GM21515 (cell line): ENCODE results near the gene ATXN1.
"Not testable (repeated sequence)": the region's sequence is repeated elsewhere in the genome, so short reads cannot be mapped to it uniquely, and the experiment has no call there.

Experiments used
- ATAC-seq: cut with Tn5 transposase; IDR thresholded peaks from one replicate; pipeline ENCODE4 v1.9.1; 2021; ENCODE audit not compliant: unreplicated experiment

The ATXN1 gene

DNA sequence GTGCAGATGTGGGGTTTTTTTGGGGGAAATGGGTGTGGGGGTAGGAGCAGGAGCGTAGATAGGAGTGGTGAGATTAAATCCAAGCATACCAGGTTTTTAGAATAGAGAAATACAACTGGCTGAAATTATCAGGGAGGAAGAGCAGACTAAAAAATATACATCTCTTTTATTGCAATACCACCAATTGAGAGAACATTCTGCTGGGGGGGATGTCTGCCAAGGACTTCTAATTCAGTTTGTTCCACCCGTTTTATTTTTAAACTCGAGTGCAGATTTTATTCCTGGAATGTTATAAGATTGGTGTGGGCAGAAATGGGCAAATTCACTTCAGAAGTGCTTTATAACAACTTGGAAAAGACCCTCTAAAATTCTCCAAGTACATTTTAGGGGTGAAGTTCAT is 330.2 kb downstream of the ATXN1 start:
- no peak for ATAC-seq

DNA sequence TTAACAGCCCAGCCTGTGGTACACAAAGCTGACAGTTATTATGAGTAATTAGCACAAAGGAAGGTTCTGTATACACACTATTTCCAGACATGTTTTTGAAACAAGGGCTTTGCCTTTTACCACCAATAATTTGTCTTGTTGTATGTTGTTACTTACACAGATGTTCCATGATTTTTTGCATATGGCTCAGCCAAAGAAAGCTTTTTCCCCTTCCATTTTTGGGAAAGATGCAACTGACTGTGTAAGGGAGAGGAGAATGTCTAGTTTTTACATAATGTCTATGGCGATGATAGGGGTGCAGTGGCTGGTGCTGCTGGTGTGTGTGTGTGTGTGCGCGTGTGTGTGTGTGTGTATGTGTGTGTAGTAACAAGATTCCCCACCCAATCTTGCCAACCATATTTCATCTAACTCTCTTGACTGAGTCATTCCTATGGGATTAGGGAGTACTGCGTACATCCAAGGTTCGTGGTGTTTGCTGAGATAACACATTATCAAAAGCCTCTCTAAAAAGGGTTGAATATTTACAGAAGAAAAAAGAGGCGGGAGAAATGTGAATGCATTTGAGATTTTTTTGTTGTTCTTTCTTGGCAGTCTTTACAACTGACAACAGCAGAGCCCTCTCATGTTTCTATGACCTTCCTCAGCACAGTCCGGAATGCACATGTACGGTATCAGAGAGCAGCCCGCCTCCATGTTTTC is 330.7 kb downstream of the ATXN1 start:
- ATAC-seq, result no peak

DNA sequence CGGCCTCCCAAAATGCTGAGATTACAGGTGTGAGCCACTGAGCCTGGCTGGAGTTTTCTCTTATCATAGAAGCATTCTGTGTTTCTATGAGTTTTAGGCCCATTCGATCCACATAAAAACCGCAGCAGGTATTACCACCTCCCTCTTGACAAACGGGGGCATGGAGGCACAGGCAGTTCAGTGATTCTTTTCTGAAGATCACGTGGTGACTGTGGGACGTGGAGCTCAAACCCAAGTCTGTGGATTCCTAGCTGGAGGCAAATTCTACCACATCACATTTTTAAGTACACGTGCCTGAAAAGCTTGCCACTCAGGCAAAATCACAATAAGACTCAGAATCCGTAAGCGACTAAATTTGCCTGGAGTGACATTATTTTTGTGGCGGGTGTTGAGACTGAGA is 331.6 kb downstream of the ATXN1 start:
- ATAC-seq, result no peak

DNA sequence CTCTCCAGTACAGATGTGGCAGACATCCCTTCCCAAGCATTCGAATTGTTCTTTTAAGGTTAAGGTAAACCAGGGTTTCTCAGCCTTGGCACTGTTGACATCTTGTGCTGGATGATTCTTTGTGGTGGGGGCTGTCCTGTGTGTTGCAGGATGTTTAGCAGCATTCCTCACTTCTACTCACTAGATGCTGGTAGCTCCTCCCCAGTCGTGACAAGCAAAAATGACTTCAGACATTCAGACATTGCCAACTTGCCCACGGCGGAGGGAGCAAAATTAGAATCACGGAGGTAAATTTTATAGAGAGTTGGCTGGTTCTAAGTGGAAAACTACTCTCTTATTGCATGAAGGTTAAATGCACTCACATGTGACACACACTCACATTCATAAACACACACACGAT is 334.1 kb downstream of the ATXN1 start:
- ATAC-seq, result no peak

DNA sequence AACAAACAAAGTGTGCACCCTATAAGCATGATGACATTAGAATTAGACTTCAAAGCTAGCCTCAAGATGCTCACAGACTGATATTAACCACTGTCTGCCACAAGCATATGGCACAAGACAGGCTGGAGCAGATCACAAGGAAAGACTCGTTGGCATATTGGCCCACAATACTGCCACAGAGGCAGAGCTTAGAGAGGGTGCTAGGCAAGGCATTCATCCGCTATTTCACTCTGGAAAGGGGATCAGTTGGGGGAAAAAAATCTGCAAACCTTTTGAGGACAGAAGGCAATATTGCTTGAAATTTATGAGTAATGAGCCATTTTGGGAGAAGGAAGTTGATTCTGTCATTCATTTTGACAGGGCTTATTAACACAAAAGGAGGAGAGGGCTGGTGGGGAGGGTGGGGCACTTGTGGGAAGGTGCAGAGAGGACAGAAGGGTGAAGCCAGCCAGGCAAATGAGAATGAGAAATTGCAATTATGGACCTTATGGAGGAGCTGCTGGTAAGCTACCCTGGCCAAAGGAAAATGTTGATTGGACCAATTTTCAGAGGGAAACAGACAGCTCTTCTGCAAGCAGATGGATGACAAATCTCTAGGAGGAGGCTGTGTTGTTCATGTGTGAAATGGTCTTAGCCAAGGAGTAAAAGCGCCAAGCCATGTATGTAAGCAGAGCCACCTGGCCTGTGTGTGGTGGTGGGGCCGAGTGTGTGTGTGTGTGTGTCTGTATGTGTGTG is 335.2 kb downstream of the ATXN1 start:
- ATAC-seq, result no peak

DNA sequence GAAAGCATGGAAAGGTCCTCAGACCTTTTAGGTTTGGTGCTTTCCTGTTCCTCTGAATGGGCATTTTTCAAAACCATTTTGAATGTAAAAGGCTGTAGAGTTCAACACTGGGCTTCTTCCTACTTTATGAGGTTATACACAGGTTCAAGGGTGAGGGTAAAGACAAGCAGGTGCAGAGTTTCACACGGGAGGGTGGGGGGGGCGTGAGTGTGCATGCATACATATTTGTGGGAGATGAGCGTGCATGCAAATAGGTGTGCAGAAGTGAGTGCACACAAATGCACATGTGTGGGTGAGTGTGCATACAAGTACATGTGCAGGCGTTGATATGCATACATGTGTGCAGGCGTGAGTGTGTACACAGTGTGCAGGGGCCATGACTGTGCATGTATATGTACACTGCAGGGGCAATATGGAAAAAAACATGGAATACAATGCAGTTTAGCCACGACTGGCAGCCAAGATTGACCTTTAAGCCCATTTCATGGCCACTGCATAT is 339.7 kb downstream of the ATXN1 start:
- peak; percentile 17 for ATAC-seq

DNA sequence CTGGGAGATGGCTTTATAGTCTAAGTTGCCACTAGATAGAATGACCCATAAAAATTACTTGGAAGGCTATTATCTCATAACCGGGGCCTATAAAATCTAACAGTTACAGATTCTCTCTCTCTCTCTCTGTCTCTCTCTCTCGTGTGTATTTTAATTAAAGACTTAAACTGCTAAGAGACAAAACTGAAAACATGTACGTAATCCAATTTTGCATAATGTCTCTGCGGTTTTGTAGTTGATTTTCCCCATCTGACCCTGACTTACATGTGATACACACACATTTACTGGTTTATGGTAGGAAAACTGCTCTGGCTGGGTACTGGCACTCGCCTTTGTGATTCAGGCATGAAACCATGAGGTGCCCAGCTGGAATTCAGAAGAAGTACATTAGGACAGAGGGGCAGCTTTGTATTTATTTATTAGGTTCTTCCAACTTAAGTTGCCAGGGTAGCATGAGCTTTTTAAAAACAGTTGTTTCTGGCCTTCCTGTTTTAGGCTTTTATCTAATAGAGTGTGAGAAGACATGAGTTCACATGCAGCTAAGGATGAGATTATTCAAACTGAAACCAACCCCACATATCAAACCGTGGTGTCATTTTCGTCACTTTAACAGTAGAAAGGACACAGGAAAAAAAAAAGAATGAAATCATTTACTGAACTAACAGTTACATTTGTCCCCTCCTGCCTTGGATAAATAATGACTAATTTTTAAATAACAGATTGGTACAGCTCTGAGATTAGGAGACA is 340.4 kb downstream of the ATXN1 start:
- peak; percentile 62 for ATAC-seq

DNA sequence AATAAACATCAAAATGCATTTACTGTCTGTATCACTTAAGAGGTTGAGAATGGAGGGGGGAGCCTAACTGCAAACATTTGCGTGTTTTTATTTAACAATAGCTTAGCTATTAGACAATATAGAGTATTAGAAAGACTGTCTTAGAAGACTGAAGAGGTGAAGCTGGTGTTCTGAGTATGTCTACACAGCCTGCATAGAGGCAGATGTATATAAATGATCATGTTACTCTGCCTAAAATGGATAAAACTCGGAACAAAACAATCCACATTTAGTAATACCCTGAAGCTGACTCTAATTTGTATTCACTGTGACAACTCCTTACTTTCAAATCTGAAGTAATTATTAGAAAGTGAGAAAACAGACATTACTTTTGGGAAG is 340.9 kb downstream of the ATXN1 start:
- ATAC-seq, result no peak

DNA sequence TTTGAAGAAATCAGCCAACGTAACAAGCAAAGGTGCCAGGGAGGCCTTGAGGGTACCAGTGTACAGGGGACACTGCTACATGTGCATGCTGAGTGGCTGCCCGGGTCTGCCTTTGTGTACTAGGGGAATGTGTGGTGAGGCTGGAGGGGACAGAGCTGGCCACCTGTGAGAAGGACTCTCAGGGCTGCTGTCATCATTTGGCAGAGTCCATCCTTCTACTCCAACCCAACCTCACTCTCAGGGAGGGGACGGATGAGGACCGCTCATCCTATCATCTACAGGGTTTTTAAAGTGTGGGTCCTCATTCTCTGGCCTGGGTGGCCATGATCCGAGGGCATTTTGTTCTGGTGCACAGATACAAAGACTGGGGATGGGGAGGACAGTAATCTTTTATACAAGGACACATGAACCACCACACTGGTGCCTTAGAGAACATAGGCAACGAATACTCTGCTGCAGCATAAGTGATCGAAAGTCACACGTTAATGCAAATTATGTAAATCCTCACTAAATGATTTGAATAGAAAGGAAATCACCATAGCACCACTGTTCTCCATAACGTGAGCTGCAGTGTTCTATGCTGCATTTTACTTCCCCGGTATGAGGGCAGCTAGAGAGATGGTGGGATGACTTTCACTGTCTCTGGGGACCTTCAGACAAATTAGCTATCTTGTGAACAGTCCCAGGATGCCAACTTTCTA is 341.5 kb downstream of the ATXN1 start:
- ATAC-seq, result peak; percentile 52

DNA sequence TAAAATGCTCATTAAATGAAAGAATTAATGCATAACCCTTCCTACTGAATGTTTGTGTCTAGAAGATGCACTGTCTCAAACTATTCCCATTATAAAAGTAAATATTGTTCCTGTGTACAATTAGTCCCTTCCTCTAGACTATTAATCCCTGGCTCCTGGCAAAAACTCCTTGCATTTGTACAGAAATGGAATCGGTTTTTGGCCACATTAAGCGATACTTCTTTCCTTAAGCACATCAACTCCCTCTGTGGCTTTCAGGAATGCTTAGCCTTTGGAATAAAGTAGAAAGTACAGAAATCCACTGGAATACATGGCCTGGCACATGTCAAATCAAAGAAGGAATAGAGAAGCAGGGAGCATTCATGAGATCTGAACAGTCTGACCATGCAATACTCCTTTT is 343.1 kb downstream of the ATXN1 start:
- ATAC-seq, result no peak

DNA sequence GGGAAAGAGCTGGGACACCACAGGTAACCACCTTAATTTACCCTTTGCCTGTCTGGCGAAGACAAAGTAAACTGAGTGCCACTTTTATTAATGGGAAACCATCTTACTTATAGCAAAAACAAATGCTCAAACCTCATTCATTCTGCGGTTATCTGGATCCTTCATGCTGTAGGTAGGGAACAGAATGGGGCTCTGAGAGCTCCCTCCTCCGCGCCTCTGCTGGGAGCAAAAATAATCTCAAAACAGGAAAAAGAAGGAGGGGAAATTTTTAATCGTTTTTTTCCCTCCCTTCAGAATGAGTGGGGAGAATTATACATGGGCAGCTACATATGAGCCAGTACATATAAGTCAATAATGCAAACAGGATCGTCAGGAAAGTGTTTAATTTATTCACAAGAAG is 345.6 kb downstream of the ATXN1 start:
- no peak for ATAC-seq

DNA sequence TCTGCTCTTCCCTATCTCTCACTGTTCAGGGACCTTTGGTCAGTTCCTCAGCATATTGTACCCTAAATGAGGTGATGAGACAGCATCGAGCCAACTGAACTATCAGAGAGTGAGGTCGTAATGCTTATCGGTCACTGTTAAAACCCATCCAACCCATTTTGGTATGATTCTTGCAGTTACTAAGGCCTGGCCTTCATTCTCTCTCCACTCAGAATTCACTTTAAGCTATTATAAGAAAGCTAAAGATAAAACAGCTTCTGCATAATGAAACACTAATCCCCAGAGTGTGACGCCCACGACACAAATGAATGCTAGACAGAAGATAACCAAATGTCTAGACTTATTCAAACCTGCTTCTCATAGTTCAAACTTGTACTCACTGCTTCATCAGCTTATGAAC is 347.1 kb downstream of the ATXN1 start:
- ATAC-seq, result peak; percentile 41

DNA sequence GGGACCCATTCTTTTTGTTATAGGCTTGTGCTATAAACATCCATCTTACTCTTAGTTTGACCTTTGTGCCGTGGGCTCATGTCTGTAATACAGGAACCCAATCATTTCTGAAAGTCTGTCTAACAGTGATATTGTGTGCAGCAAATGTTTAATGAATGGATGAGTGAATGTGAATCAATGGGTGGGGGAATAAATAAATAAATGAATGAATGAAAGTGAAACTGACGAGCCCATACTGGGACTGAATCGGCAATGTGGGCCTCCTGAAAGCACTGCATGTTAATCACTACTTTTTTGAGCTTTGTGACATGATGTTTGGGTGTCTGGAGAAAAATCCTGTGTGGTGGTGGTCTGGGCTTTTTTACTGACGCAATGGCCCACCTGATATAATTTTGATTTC is 347.9 kb downstream of the ATXN1 start:
- ATAC-seq, result no peak

DNA sequence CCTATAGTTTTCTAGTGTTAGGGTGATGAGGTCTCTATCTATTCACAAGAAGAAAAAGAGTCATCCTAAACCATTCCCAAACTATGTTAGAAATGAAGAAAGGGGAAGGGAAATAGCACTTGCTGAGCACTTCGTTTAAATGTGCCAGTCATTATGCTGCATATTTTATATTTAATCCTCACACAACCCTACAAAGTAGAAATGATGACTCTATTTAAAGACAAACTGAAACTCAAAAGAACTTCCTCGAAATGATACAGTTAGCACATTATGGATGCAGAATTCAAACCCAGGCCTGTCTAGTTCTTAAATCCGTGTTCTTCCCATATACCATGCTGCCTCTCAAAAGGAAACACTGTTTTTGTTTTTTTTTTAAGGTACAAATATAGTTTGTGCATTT is 348.3 kb downstream of the ATXN1 start:
- no peak for ATAC-seq

DNA sequence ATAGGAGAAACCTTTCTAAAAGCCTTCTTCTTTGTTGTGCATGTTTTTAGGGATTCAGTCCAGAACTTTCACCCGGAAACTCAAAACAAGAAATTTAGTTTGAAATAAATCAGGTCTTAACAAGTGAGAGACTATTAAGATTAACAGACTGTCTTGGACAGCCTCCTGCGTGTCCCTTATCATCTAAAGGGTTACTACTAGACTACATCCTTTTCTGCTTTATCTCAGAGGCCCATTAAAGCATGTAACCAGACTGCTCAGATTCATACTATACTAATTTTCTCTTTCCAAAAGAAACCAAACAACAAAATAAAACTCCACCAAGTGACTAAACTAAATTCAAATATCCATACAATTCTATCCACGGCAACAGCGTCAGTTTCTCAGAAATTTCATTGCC is 349.1 kb downstream of the ATXN1 start:
- no peak for ATAC-seq

DNA sequence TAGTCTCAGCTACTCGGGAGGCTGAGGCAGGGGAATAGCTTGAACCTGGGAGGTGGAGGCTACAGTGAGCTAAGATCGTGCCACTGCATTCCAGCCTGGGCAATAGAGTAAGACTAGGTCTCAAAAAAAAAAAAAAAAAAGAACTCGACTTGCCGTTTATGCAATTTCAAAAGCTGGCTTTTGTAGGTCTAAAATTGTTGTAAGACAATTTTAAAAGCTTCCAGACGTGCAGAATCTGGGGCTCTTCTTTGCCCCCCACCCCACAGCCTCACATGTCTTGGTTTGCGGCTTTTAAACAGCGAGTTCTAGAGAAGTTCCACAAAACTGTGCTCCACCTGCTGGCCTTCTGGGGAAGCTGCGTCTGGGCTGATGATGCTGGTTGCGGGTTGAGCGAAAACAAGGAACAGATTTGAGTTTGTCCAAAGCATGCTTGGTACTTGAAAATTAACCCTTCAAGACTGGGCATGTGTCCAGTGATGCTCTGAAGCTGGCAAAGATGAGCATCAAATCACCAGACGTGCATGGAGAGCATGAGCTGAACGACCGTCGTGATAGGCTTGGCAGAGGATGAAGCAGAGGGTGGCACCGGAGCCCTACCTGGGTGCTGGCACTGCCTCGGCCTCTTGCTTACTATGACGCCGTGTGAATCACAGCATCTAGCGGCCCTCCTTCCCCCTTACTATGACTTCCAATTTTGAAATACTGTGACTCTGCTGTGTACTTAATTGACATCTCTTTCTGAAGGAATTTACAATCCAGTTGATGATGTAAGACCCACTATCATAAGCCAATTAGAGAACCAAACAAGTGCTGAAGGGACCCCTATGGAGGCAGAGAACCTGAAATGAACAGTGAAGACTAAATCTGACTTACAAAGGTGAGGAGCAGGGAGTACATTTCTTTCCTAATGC is 351.5 kb downstream of the ATXN1 start:
- peak; percentile 41 for ATAC-seq

DNA sequence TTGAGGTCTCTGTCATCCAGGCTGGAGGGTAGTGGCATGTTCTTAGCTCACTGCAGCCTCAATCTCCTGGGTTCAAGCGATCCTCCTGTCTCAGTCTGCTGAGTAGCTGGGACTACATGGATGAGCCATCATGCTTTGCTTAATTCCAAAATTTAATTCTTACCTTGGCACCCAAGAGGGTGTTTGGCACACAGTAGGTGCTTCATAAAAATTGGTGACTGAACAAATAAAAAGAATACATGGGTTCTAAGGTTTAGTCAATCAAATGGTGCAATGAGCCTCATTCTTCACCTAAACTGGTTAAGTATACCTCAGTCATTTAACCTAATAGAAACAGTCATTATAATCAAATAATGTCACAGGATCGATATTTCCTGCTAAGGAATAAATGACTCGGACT is 352.5 kb downstream of the ATXN1 start:
- ATAC-seq, result no peak

DNA sequence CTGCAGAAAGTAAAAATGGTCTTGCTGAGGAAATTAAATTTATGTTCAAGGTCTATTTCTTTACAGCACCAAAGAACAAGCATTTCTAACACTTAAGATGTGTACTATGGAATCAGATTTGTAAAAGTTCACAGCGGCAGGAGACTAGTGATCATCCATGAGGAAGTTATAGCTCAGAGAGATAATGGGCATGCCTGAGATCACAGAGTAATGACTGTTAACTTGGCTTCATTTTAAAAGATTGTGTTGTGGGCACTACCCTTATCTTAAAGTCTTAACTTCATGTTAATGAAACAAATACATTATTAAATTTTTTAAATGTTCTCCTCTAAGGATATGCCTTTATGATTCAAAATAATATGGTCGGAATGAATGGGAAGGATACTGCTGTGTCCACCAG is 354.3 kb downstream of the ATXN1 start:
- ATAC-seq, result no peak

DNA sequence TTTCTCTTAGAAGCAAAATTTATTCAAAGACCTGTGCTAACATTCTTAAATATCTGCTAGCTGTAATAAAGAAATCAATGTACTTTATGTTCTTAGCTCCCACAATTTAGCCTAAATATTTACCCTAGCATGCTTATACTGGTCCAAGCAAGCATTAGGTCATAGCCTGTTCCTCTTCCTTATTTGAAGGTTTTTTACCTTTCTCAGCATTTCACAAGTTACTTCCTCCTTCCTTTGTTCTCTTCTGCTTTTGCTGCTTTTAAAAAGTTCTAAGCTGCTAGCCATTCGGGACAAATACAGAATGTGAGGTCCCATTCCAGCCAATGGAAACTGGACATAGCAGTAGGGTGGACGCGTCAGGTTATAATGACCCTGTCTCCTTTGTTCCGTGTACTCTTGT is 354.7 kb downstream of the ATXN1 start:
- ATAC-seq, result not testable (repeated sequence)

DNA sequence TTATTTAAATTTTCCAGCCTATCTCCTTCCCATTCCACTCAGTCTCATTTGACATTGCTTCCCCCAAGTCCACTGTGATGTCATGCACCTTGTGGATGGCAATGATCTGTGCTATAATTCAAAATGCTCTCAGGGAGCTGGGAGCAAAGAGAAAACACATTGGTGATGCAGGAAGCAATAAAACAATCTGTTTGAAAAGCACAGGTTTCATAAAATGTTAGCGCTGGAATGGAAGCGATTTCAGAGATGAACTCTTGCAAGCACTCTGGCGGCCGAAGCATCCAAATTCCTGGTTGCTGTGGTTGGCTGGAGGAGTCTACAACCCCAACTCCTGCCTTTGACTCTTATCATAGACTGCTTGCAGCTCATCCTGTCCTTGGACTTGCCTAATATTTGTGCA is 355.9 kb downstream of the ATXN1 start:
- ATAC-seq, result no peak
